K562 (cell line): ENCODE data around the gene FEN1. TPM values are rescaled to one million over a fixed set of nuclear protein-coding genes. Genes with fewer than 3 reads are reported as not detected.

ENCODE experiments used
- ATAC-seq: fragments of 200-7000 bp; cut with Tn5 transposase; 3 replicates; pipeline ENCODE4 v1.9.1; 2020; ENCODE audit warnings: moderate library complexity
- BruUV-seq: library from RNA; stranded (reverse); fragments of 400-500 nt; replicated peaks from 2 replicates; lab custom pipeline; 2021; lab: Mats Ljungman, UMichigan
- CTCF ChIA-PET: fragments of 300-600 bp; formaldehyde crosslinking; extraction: SDS; loops from one replicate; lab custom pipeline; 2021; ENCODE audit warnings: low intra/inter-chr PET ratio; lab: Yijun Ruan, JAX
- POLR2A ChIA-PET: fragments of 300-600, 350-650 bp; sonication (Branson Sonifier 250); formaldehyde crosslinking; extraction: SDS; loops from one replicate; lab custom pipeline; 2021; ENCODE audit warnings: antibody characterized with exemption, inconsistent platforms; lab: Yijun Ruan, JAX
- DNase-seq, 4 experiments: peaks; one replicate each; pipeline versions ENCODE4 v3.0.0 to v3.0.0-alpha.2; 2011 to 2018; ENCODE audit warnings: low spot score in 3 of 4, mixed read lengths in 3 of 4; ENCODE audit errors: extremely low read depth in 1 of 4
- FAIRE-seq: peaks from 2 replicates; lab custom pipeline; 2011; peaks lifted over from hg19 to GRCh38; lab: Jason Lieb, UNC
- H2AFZ ChIP-seq: 2 replicates; pipeline ENCODE4 v1.6.0; 2011; ENCODE audit warnings: low read depth, low read length, control low read depth, inconsistent platforms
- H3K27ac ChIP-seq: fragments of 200-600 bp; 3 replicates; pipeline ENCODE4 v1.8.0; 2011; ENCODE audit warnings: low read depth, mild to moderate bottlenecking, control low read depth, inconsistent platforms, low read length, moderate library complexity, mixed read lengths; ENCODE audit errors: extremely low read depth
- H3K27me3 ChIP-seq, 2 experiments: fragments of 300-600 bp in 1 of 2; 2 replicates in 1 of 2; 3 replicates in 1 of 2; pipeline versions ENCODE4 v1.6.0 to v1.8.0; 2011; ENCODE audit warnings: inconsistent platforms in 2 of 2, low read length in 2 of 2, mild to moderate bottlenecking in 1 of 2, mixed read lengths in 1 of 2, moderate library complexity in 1 of 2; ENCODE audit not compliant: control insufficient read depth in 2 of 2, insufficient read depth in 2 of 2
- H3K36me3 ChIP-seq: fragments of 300-600 bp; 3 replicates; pipeline ENCODE4 v1.8.0; 2011; ENCODE audit warnings: mild to moderate bottlenecking, low read length, inconsistent platforms; ENCODE audit not compliant: control insufficient read depth, insufficient read depth
- H3K4me1 ChIP-seq, 2 experiments: fragments of 200-600 bp in 1 of 2; replicated peaks in 1 of 2; 2 replicates in 1 of 2; 3 replicates in 1 of 2; pipeline versions ENCODE4 v1.5.1 to v1.8.0; 2011; ENCODE audit warnings: inconsistent platforms in 2 of 2, low read length in 2 of 2, mild to moderate bottlenecking in 1 of 2, mixed read lengths in 1 of 2, moderate library complexity in 1 of 2; ENCODE audit not compliant: control insufficient read depth in 2 of 2, insufficient read depth in 2 of 2
- H3K4me2 ChIP-seq: 2 replicates; pipeline ENCODE4 v1.6.1; 2011; ENCODE audit warnings: low read length, control low read depth, inconsistent platforms, mixed read lengths; ENCODE audit not compliant: insufficient read depth
- H3K4me3 ChIP-seq: fragments of 200-600 bp; sonication (generic), shearing (Covaris generic); 2 replicates; pipeline ENCODE4 v1.5.1; 2016; ENCODE audit warnings: control low read depth, inconsistent platforms
- H3K79me2 ChIP-seq: fragments of 200-600 bp; 3 replicates; pipeline ENCODE4 v1.8.0; 2011; ENCODE audit warnings: low read length, inconsistent platforms; ENCODE audit not compliant: control insufficient read depth, insufficient read depth
- H3K9ac ChIP-seq, 2 experiments: 2 replicates each; pipeline versions ENCODE4 v1.6.0 to v1.6.1; 2011; ENCODE audit warnings: low read depth in 2 of 2, low read length in 2 of 2, control low read depth in 1 of 2, inconsistent platforms in 1 of 2, mild to moderate bottlenecking in 1 of 2, mixed read lengths in 1 of 2; ENCODE audit not compliant: insufficient read depth in 1 of 2
- H3K9me1 ChIP-seq: one replicate; pipeline ENCODE4 v1.6.0; 2011; ENCODE audit warnings: inconsistent platforms, mild to moderate bottlenecking, low read length, moderate library complexity; ENCODE audit not compliant: control insufficient read depth, insufficient read depth
- H3K9me3 ChIP-seq: replicated peaks from 2 replicates; pipeline ENCODE4 v1.5.1; 2011; ENCODE audit warnings: low read depth, low read length, inconsistent platforms; ENCODE audit not compliant: control insufficient read depth, insufficient read depth
- H4K20me1 ChIP-seq: replicated peaks from 2 replicates; pipeline ENCODE4 v1.6.1; 2011; ENCODE audit warnings: low read length, inconsistent platforms, mixed read lengths; ENCODE audit not compliant: control insufficient read depth, insufficient read depth
- ATF3 ChIP-seq, 2 experiments: fragments of 450-650 bp in 1 of 2; sonication (generic) in 1 of 2; formaldehyde crosslinking in 1 of 2; IDR thresholded peaks in 1 of 2; conservative IDR thresholded peaks in 1 of 2; 2 replicates each; pipeline versions ENCODE4 v1.6.1 to v1.8.1; 2016 to 2023; ENCODE audit warnings: mild to moderate bottlenecking in 2 of 2, moderate library complexity in 2 of 2, inconsistent platforms in 1 of 2, missing genetic modification reagents in 1 of 2
- BCOR ChIP-seq: fragments of 450-650 bp; IDR thresholded peaks from 2 replicates; pipeline ENCODE4 v1.6.1; 2016
- BRF2 ChIP-seq: IDR thresholded peaks from 3 replicates; pipeline ENCODE4 v1.6.1; 2011; ENCODE audit warnings: borderline replicate concordance, mild to moderate bottlenecking; ENCODE audit not compliant: insufficient read length, insufficient read depth
- CCAR2 ChIP-seq: fragments of 200-400 bp; formaldehyde crosslinking; IDR thresholded peaks from 2 replicates; pipeline ENCODE4 v1.6.1; 2017; ENCODE audit warnings: mild to moderate bottlenecking, low read depth, low read length
- CHD4 ChIP-seq: fragments of 200-600 bp; sonication (generic); IDR thresholded peaks from 3 replicates; pipeline ENCODE4 v1.6.1; 2012; ENCODE audit warnings: low read depth, mild to moderate bottlenecking, mixed read lengths, low read length, inconsistent platforms; ENCODE audit not compliant: insufficient read depth, insufficient replicate concordance, poor library complexity, severe bottlenecking
- HDAC2 ChIP-seq: fragments of 450-650 bp; IDR thresholded peaks from 2 replicates; pipeline ENCODE4 v1.6.1; 2016; ENCODE audit warnings: mild to moderate bottlenecking
- NR2C1 ChIP-seq, 2 experiments: fragments of 450-650 bp; IDR thresholded peaks; 2 replicates each; pipeline ENCODE4 v1.6.1; 2017; ENCODE audit warnings: mild to moderate bottlenecking in 2 of 2, antibody characterized with exemption in 1 of 2, inconsistent platforms in 1 of 2, missing compliant biosample characterization in 1 of 2, missing genetic modification characterization in 1 of 2
- PPARD ChIP-seq: fragments of 250-450 bp; sonication (Bioruptor Pico); IDR thresholded peaks from 2 replicates; pipeline ENCODE4 v1.8.0; 2022; ENCODE audit warnings: inconsistent platforms, mild to moderate bottlenecking, moderate library complexity
- SMAD1 ChIP-seq: fragments of 150-350 bp; IDR thresholded peaks from 2 replicates; pipeline ENCODE4 v1.6.1; 2014; ENCODE audit warnings: low read length, low read depth; ENCODE audit not compliant: partially characterized antibody
- TGIF2 ChIP-seq: sonication (generic); formaldehyde crosslinking; IDR thresholded peaks from 2 replicates; pipeline ENCODE4 v1.8.1; 2022; ENCODE audit warnings: mild to moderate bottlenecking, missing genetic modification reagents, moderate library complexity
- TOE1 ChIP-seq, 2 experiments: fragments of 450-650 bp in 1 of 2; sonication (generic) in 1 of 2; formaldehyde crosslinking in 1 of 2; IDR thresholded peaks; 2 replicates each; pipeline versions ENCODE4 v1.7.1 to v1.8.0; 2016 to 2022; ENCODE audit warnings: borderline replicate concordance in 2 of 2, mild to moderate bottlenecking in 2 of 2, antibody characterized with exemption in 1 of 2, inconsistent platforms in 1 of 2, low read depth in 1 of 2, missing genetic modification reagents in 1 of 2, moderate library complexity in 1 of 2
- VEZF1 ChIP-seq: fragments of 200-800 bp; sonication (Bioruptor generic); IDR thresholded peaks from 2 replicates; pipeline ENCODE4 v1.6.1; 2017; ENCODE audit warnings: missing genetic modification characterization, missing compliant biosample characterization
- YY1 ChIP-seq, 3 experiments: IDR thresholded peaks; 2 replicates each; pipeline ENCODE4 v1.6.1; 2011; ENCODE audit warnings: low read length in 2 of 3, mild to moderate bottlenecking in 2 of 3, moderate library complexity in 2 of 3, borderline replicate concordance in 1 of 3, control low read depth in 1 of 3, low read depth in 1 of 3; ENCODE audit not compliant: insufficient read depth in 3 of 3, insufficient replicate concordance in 2 of 3, control insufficient read depth in 1 of 3, insufficient read length in 1 of 3; ENCODE audit errors: extremely low read depth in 1 of 3
- ZNF146 ChIP-seq: IDR thresholded peaks from one replicate; pipeline ENCODE4 v1.6.1; 2018; ENCODE audit warnings: missing compliant biosample characterization; ENCODE audit not compliant: unreplicated experiment
- WGBS: fragments of 100-300 bp; shearing (Covaris generic); methylation state at CpG from one replicate; pipeline ENCODE4 v1.1.6; 2016; ENCODE audit warnings: low coverage, mixed read lengths; ENCODE audit not compliant: insufficient coverage; ENCODE audit errors: missing lambda C conversion rate; 5-methylcytosine and 5-hydroxymethylcytosine counted together
- in situ Hi-C: fragments of 300-500 bp; cut with MboI; formaldehyde crosslinking; loops from 4 replicates; pipeline ENCODE4 v1.15.0; 2018; ENCODE audit warnings: inconsistent platforms, mixed read lengths
- intact Hi-C: fragments of 100-400 bp; cut with micrococcal nuclease; formaldehyde crosslinking; loops from 2 replicates; pipeline ENCODE4 v1.14.2; 2022
- polyA plus RNA-seq, 8 experiments: library from polyadenylated mRNA; depleted of rRNA in 4 of 8; stranded (reverse) in 5 of 8; unstranded in 3 of 8; fragments of >200 nt; fragmentation: Nextera tagmentation in 2 of 8; fragmentation: Illumina TruSeq in 1 of 8; extraction: Ambion mirVana in 2 of 8; extraction: Trizol in 1 of 8; gene quantifications; 2 replicates each; pipeline versions ENCODE4 v1.2.1 to v1.2.3, GENCODE V29; 2011 to 2014; ENCODE audit warnings: inconsistent platforms in 1 of 8, missing spikeins in 1 of 8
- total RNA-seq, 7 experiments: library from RNA; depleted of rRNA in 6 of 7; stranded (reverse); fragments of >200 nt in 6 of 7; fragmentation: Illumina TruSeq in 2 of 7; extraction: Trizol in 2 of 7; gene quantifications; 2 replicates each; pipeline versions ENCODE4 v1.2.1 to v1.2.3, GENCODE V29; 2011 to 2021; ENCODE audit warnings: low replicate concordance in 1 of 7

The FEN1 gene
- total and polyA plus RNA-seq, 9 of the 15 experiments (the other 6 are each of a cell fraction or from before 2014, with no cell fraction given), result 58.1 to 156 (median 137) TPM

GRCh38 chr11:61764606-61765260 is 28.0 kb upstream of the FEN1 start:
- whole genome bisulfite sequencing, result 53% methylated on average over 13 of the region's 22 CpGs
- FAIRE-seq (no peak), DNase-seq (peak; percentile 59 to 91 (median 82)), ATAC-seq (peak; percentile 73)
- Histone ChIP-seq H3K4me1 (peaks cover 12 to 70% of the 10 kb centered on the region in 2 experiments; a peak in 4 of 5 replicates), H3K79me2 (no peaks in the 10 kb centered on the region; the same call in 2 of the 3 replicates), H4K20me1 (0 out of 2 replicates have a peak, but pooled peaks cover 6% of the 10 kb centered on the region), H3K36me3 (0 out of 3 replicates have a peak, but pooled peaks cover 3% of the 10 kb centered on the region), H3K27me3 (no peaks in the 10 kb centered on the region), H3K9me3 (no peaks in the 10 kb centered on the region), H3K4me2 (no peak overlapping the region), H3K27ac (no peak overlapping the region; the same call in 2 of the 3 replicates), H3K9ac (peak overlapping the region in 1 of 2 experiments; percentile 84; a peak in 2 of 4 replicates), H3K4me3 (no peak overlapping the region), H2AFZ (no peak overlapping the region), H3K9me1 (no peaks in the 10 kb centered on the region)
- POLR2A ChIA-PET, result interaction anchor here (0.6 to 1.8 kb wide), 8 partner anchors 9 to 28 kb away, joined by 3 to 6 read pairs (median 3); partner anchors contain the start of genes FEN1 and TMEM258
- CTCF ChIA-PET, result interaction anchor here (0.6 kb wide), 1 partner anchor 17 kb away, joined by 3 read pairs; no protein-coding TSS in a partner anchor
- no TSS peak for BruUV-seq
- in situ Hi-C loops, result no loop called here
- intact Hi-C loops, result no loop called here
- TF ChIP-seq ZNF146 (CRISPR knock-in tag) (no peak), SMAD1 (no peak), VEZF1 (CRISPR knock-in tag) (peak; percentile 95), BCOR (peak; percentile 8; the same call in 1 of the 2 replicates), ATF3 (IDR thresholded peaks at IDR 0.05) (0 out of 2 replicates have a peak, but pooled peaks have one; percentile 17), ATF3 (CRISPR knock-in tag; conservative IDR thresholded peaks at IDR 0.05) (no peak), BRF2 (no peak), TOE1 (IDR thresholded peaks at IDR 0.05; ENCODE audit: borderline replicate concordance) (0 out of 2 replicates have a peak, but pooled peaks have one; percentile 16), TOE1 (CRISPR knock-in tag; IDR thresholded peaks at IDR 0.05; ENCODE audit: borderline replicate concordance, low read depth) (no peak), CCAR2 (no peak), TGIF2 (no peak), NR2C1 (IDR thresholded peaks at IDR 0.05) (0 out of 2 replicates have a peak, but pooled peaks have one; percentile 40), NR2C1 (tag; IDR thresholded peaks at IDR 0.05) (peak; percentile 36; the same call in 1 of the 2 replicates), YY1 (IDR thresholded peaks at IDR 0.05; ENCODE audit: borderline replicate concordance in 1 of 3, control insufficient read depth in 1 of 3, extremely low read depth in 1 of 3, insufficient read depth in 3 of 3, insufficient read length in 1 of 3, insufficient replicate concordance in 2 of 3, low read depth in 1 of 3, low read length in 2 of 3) (peak in 1 of 3 experiments; percentile 68), CHD4 (no peak), PPARD (CRISPR knock-in tag) (no peak), HDAC2 (no peak)
